K562 (cell line): Measurements from ENCODE around the gene CSF1R. TPM values are rescaled to one million over a fixed set of nuclear protein-coding genes. Genes with fewer than 3 reads are reported as not detected.
A peak's percentile ranks its signal among the peaks of the same experiment; 100 is the strongest.

Experiments
- BRF2 ChIP-seq: IDR thresholded peaks from 3 replicates; pipeline ENCODE4 v1.6.1; 2011; ENCODE audit warnings: borderline replicate concordance, mild to moderate bottlenecking; ENCODE audit not compliant: insufficient read length, insufficient read depth
- ELF1 ChIP-seq: fragments of 200-800 bp; sonication (Bioruptor generic); IDR thresholded peaks from 2 replicates; pipeline ENCODE4 v1.6.1; 2016; ENCODE audit warnings: missing genetic modification characterization, missing compliant biosample characterization
- EZH2 ChIP-seq: IDR thresholded peaks from 2 replicates; pipeline ENCODE4 v1.6.1; 2012; ENCODE audit warnings: low read depth, mild to moderate bottlenecking, inconsistent platforms, low read length, borderline replicate concordance
- FOXA3 ChIP-seq, 2 experiments: fragments of 450-650 bp in 1 of 2; sonication (generic) in 1 of 2; formaldehyde crosslinking; IDR thresholded peaks in 1 of 2; conservative IDR thresholded peaks in 1 of 2; 2 replicates each; pipeline versions ENCODE4 v1.4.0 to v1.8.0; 2020 to 2022; ENCODE audit warnings: mild to moderate bottlenecking in 2 of 2, missing genetic modification reagents in 1 of 2
- FOXK2 ChIP-seq, 2 experiments: fragments of 450-650 bp; IDR thresholded peaks in 1 of 2; conservative IDR thresholded peaks in 1 of 2; 2 replicates each; pipeline ENCODE4 v1.6.1; 2016; ENCODE audit warnings: low read depth in 2 of 2, mild to moderate bottlenecking in 1 of 2
- GABPA ChIP-seq: fragments of 200-800 bp; sonication (Bioruptor generic); conservative IDR thresholded peaks from 2 replicates; pipeline ENCODE4 v1.6.1; 2016; ENCODE audit warnings: low read depth, missing genetic modification characterization, missing compliant biosample characterization
- GMEB1 ChIP-seq: fragments of 250-450 bp; sonication (Bioruptor Pico); IDR thresholded peaks from 2 replicates; pipeline ENCODE4 v1.4.0; 2020; ENCODE audit warnings: mild to moderate bottlenecking
- GTF2F1 ChIP-seq: IDR thresholded peaks from 2 replicates; pipeline ENCODE4 v1.6.1; 2011; ENCODE audit warnings: low read depth, low read length, improper control_type of control experiment
- NCOA2 ChIP-seq, 2 experiments: fragments of 450-650 bp; IDR thresholded peaks; 2 replicates each; pipeline ENCODE4 v1.6.1; 2018; ENCODE audit warnings: mild to moderate bottlenecking in 2 of 2, moderate library complexity in 1 of 2; ENCODE audit not compliant: partially characterized antibody in 2 of 2
- NR2C1 ChIP-seq, 2 experiments: fragments of 450-650 bp; IDR thresholded peaks; 2 replicates each; pipeline ENCODE4 v1.6.1; 2017; ENCODE audit warnings: mild to moderate bottlenecking in 2 of 2, antibody characterized with exemption in 1 of 2, inconsistent platforms in 1 of 2, missing compliant biosample characterization in 1 of 2, missing genetic modification characterization in 1 of 2
- NRF1 ChIP-seq, 2 experiments: fragments of 450-650 bp; IDR thresholded peaks in 1 of 2; conservative IDR thresholded peaks in 1 of 2; 2 replicates each; pipeline ENCODE4 v1.6.1; 2014; ENCODE audit warnings: mild to moderate bottlenecking in 2 of 2
- PHF21A ChIP-seq: fragments of 450-650 bp; IDR thresholded peaks from 2 replicates; pipeline ENCODE4 v1.6.1; 2017; ENCODE audit warnings: low read depth, borderline replicate concordance
- RFX1 ChIP-seq: fragments of 450-650 bp; IDR thresholded peaks from 2 replicates; pipeline ENCODE4 v1.6.1; 2016; ENCODE audit warnings: mild to moderate bottlenecking, moderate library complexity
- SMC3 ChIP-seq: conservative IDR thresholded peaks from 2 replicates; pipeline ENCODE4 v1.6.1; 2011; ENCODE audit warnings: low read depth, low read length, improper control_type of control experiment; ENCODE audit not compliant: insufficient read depth
- SP1 ChIP-seq: sonication (generic); formaldehyde crosslinking; IDR thresholded peaks from 2 replicates; pipeline ENCODE4 v1.8.1; 2022; ENCODE audit warnings: mild to moderate bottlenecking, missing genetic modification reagents
- TCF3 ChIP-seq: sonication (generic); formaldehyde crosslinking; IDR thresholded peaks from 2 replicates; pipeline ENCODE4 v1.4.0; 2020; ENCODE audit warnings: mild to moderate bottlenecking, missing genetic modification reagents
- TFAP4 ChIP-seq: sonication (generic); formaldehyde crosslinking; IDR thresholded peaks from 2 replicates; pipeline ENCODE4 v1.8.0; 2022; ENCODE audit warnings: missing genetic modification reagents, mild to moderate bottlenecking, moderate library complexity, borderline replicate concordance
- ZNF444 ChIP-seq: fragments of 250-450 bp; sonication (Bioruptor Pico); IDR thresholded peaks from 2 replicates; pipeline ENCODE4 v1.4.0; 2020; ENCODE audit warnings: mild to moderate bottlenecking, moderate library complexity
- ZNF551 ChIP-seq: fragments of 250-450 bp; sonication (Bioruptor Pico); IDR thresholded peaks from 2 replicates; pipeline ENCODE4 v1.5.0; 2021; ENCODE audit warnings: mild to moderate bottlenecking, moderate library complexity
- ZNF592 ChIP-seq: fragments of 450-650 bp; IDR thresholded peaks from 2 replicates; pipeline ENCODE4 v1.6.1; 2017; ENCODE audit warnings: antibody characterized with exemption, mild to moderate bottlenecking
- polyA plus RNA-seq, 8 experiments: library from polyadenylated mRNA; depleted of rRNA in 4 of 8; stranded (reverse) in 5 of 8; unstranded in 3 of 8; fragments of >200 nt; fragmentation: Nextera tagmentation in 2 of 8; fragmentation: Illumina TruSeq in 1 of 8; extraction: Ambion mirVana in 2 of 8; extraction: Trizol in 1 of 8; gene quantifications; 2 replicates each; pipeline versions ENCODE4 v1.2.1 to v1.2.3, GENCODE V29; 2011 to 2014; ENCODE audit warnings: inconsistent platforms in 1 of 8, missing spikeins in 1 of 8
- total RNA-seq, 7 experiments: library from RNA; depleted of rRNA in 6 of 7; stranded (reverse); fragments of >200 nt in 6 of 7; fragmentation: Illumina TruSeq in 2 of 7; extraction: Trizol in 2 of 7; gene quantifications; 2 replicates each; pipeline versions ENCODE4 v1.2.1 to v1.2.3, GENCODE V29; 2011 to 2021; ENCODE audit warnings: low replicate concordance in 1 of 7

Gene CSF1R
- total and polyA plus RNA-seq, 9 of the 15 experiments (the other 6 are each of a cell fraction or from before 2014, with no cell fraction given) = 0.03 to 0.64 (median 0.20) TPM; not detected in 6

- TF ChIP-seq ZNF551 (CRISPR knock-in tag) = no peak
- no peak for TF ChIP-seq BRF2
- TF ChIP-seq SP1 (CRISPR knock-in tag) = no peak
- TF ChIP-seq RFX1 = no peak
- TF ChIP-seq NRF1 (conservative IDR thresholded peaks at IDR 0.05 in 1 of 2, IDR thresholded peaks at IDR 0.05 in 1 of 2) = 0 out of 4 replicates have a peak, but pooled peaks of 1 of the 2 experiments have one; percentile 20
- TF ChIP-seq NR2C1 (IDR thresholded peaks at IDR 0.05) = peak; percentile 93
- TF ChIP-seq NR2C1 (tag; IDR thresholded peaks at IDR 0.05) = peak; percentile 96
- TF ChIP-seq FOXK2 (conservative IDR thresholded peaks at IDR 0.05 in 1 of 2, IDR thresholded peaks at IDR 0.05 in 1 of 2; ENCODE audit: low read depth in 2 of 2) = no peak
- peak; percentile 54; the same call in 1 of the 2 replicates for TF ChIP-seq TFAP4
- TF ChIP-seq TCF3 (CRISPR knock-in tag) = peak; percentile 35; the same call in 1 of the 2 replicates
- peak; percentile 68 for TF ChIP-seq SMC3
- 0 out of 2 replicates have a peak, but pooled peaks have one; percentile 32 for TF ChIP-seq GABPA (tag)
- TF ChIP-seq GTF2F1 = no peak
- TF ChIP-seq ZNF444 (CRISPR knock-in tag) = no peak
- TF ChIP-seq ZNF592 = no peak
- no peak for TF ChIP-seq ELF1 (tag)
- TF ChIP-seq PHF21A = no peak
- no peak for TF ChIP-seq FOXA3 (CRISPR knock-in tag; conservative IDR thresholded peaks at IDR 0.05 in 1 of 2, IDR thresholded peaks at IDR 0.05 in 1 of 2)
- TF ChIP-seq GMEB1 (CRISPR knock-in tag) = no peak
- TF ChIP-seq EZH2 = no peak
- no peak for TF ChIP-seq NCOA2 (IDR thresholded peaks at IDR 0.05; ENCODE audit: partially characterized antibody in 2 of 2)
These were observed 35.8 kb upstream of the CSF1R start (continued) for GRCh38 chr5:150122158-150122510.
